H1 (cell line): ENCODE results near the gene NMU. TPM values are rescaled to one million over a fixed set of nuclear protein-coding genes. Genes with fewer than 3 reads are reported as not detected.

Experiments
- CTCF ChIA-PET: fragments of 300-600 bp; sonication (Branson Sonifier 250); formaldehyde crosslinking; loops from one replicate; lab custom pipeline; 2021; ENCODE audit not compliant: partially characterized antibody; lab: Charles Lee
- POLR2A ChIA-PET: fragments of 300-600 bp; sonication (Branson Sonifier 250); formaldehyde crosslinking; loops from one replicate; lab custom pipeline; 2021; ENCODE audit warnings: inconsistent platforms; ENCODE audit not compliant: partially characterized antibody; lab: Charles Lee
- DNase-seq, 2 experiments: peaks; one replicate each; pipeline versions ENCODE4 v3.0.0 to v3.0.0-alpha.2; 2010 to 2022; ENCODE audit warnings: low spot score in 2 of 2, low read depth in 1 of 2, mixed read lengths in 1 of 2
- FAIRE-seq: peaks from 2 replicates; lab custom pipeline; 2011; peaks lifted over from hg19 to GRCh38; lab: Jason Lieb, UNC
- H2AFZ ChIP-seq: 2 replicates; pipeline ENCODE4 v1.8.1; 2012; ENCODE audit warnings: low read length, inconsistent platforms
- H2AK5ac ChIP-seq: 2 replicates; pipeline ENCODE4 v1.6.1; 2013; ENCODE audit warnings: low read depth, low read length
- H2BK120ac ChIP-seq: replicated peaks from 2 replicates; pipeline ENCODE3; 2013; ENCODE audit warnings: low read depth, low read length, inconsistent platforms
- H2BK12ac ChIP-seq: 2 replicates; pipeline ENCODE4 v1.6.1; 2013; ENCODE audit warnings: low read depth, low read length
- H2BK15ac ChIP-seq: 2 replicates; pipeline ENCODE4 v1.6.1; 2013; ENCODE audit warnings: low read length
- H2BK20ac ChIP-seq: 2 replicates; pipeline ENCODE4 v1.6.1; 2013; ENCODE audit warnings: low read length
- H2BK5ac ChIP-seq: 2 replicates; pipeline ENCODE4 v1.6.1; 2013; ENCODE audit warnings: low read depth, low read length
- H3K14ac ChIP-seq: 2 replicates; pipeline ENCODE4 v1.6.1; 2013; ENCODE audit warnings: inconsistent platforms; ENCODE audit not compliant: insufficient read length
- H3K18ac ChIP-seq: 2 replicates; pipeline ENCODE4 v1.6.1; 2013; ENCODE audit warnings: low read length; ENCODE audit errors: extremely low read depth
- H3K23ac ChIP-seq: 2 replicates; pipeline ENCODE4 v1.6.1; 2013; ENCODE audit warnings: inconsistent platforms; ENCODE audit not compliant: insufficient read length
- H3K23me2 ChIP-seq: 2 replicates; pipeline ENCODE4 v1.6.1; 2013; ENCODE audit warnings: low read depth, low read length
- H3K27ac ChIP-seq: 2 replicates; pipeline ENCODE4 v1.6.1; 2011; ENCODE audit warnings: low read depth, low read length, inconsistent platforms
- H3K27me3 ChIP-seq, 4 experiments: replicated peaks in 1 of 4; 1 replicate in 1 of 4; 2 replicates in 3 of 4; pipeline versions ENCODE4 v1.6.1 to v1.8.1; 2011 to 2013; ENCODE audit warnings: low read length in 3 of 4, mild to moderate bottlenecking in 3 of 4, inconsistent platforms in 2 of 4, mixed read lengths in 2 of 4, moderate library complexity in 1 of 4; ENCODE audit not compliant: control insufficient read depth in 3 of 4, insufficient read depth in 3 of 4; ENCODE audit errors: extremely low read depth in 1 of 4
- H3K36me3 ChIP-seq, 4 experiments: 2 replicates each; pipeline versions ENCODE4 v1.6.1 to v1.8.1; 2011 to 2013; ENCODE audit warnings: mild to moderate bottlenecking in 4 of 4, low read length in 3 of 4, moderate library complexity in 2 of 4, control low read depth in 1 of 4, inconsistent platforms in 1 of 4; ENCODE audit not compliant: insufficient read depth in 4 of 4, control insufficient read depth in 2 of 4
- H3K4ac ChIP-seq: replicated peaks from 2 replicates; pipeline ENCODE3; 2013; ENCODE audit warnings: low read length, low read depth, mixed read lengths, inconsistent platforms; ENCODE audit not compliant: insufficient read length
- H3K4me1 ChIP-seq, 4 experiments: replicated peaks in 1 of 4; 1 replicate in 1 of 4; 2 replicates in 3 of 4; pipeline versions ENCODE4 v1.6.1 to v1.8.1; 2011 to 2013; ENCODE audit warnings: low read length in 3 of 4, inconsistent platforms in 2 of 4, mixed read lengths in 1 of 4; ENCODE audit not compliant: insufficient read depth in 4 of 4, control insufficient read depth in 3 of 4
- H3K4me2 ChIP-seq, 2 experiments: 2 replicates each; pipeline versions ENCODE4 v1.6.1 to v1.8.1; 2011 to 2013; ENCODE audit warnings: low read depth in 2 of 2, low read length in 2 of 2, control low read depth in 1 of 2, inconsistent platforms in 1 of 2, mild to moderate bottlenecking in 1 of 2; ENCODE audit not compliant: insufficient read depth in 1 of 2
- H3K4me3 ChIP-seq, 4 experiments: fragments of 200-600, 300-600 bp in 1 of 4; sonication (generic), shearing (Covaris generic), sonication (Bioruptor Twin) in 1 of 4; 2 replicates each; pipeline versions ENCODE4 v1.5.1 to v1.8.1; 2011 to 2016; ENCODE audit warnings: low read length in 4 of 4, low read depth in 3 of 4, control low read depth in 2 of 4, inconsistent platforms in 2 of 4, mild to moderate bottlenecking in 2 of 4, mixed read lengths in 1 of 4, moderate library complexity in 1 of 4; ENCODE audit not compliant: insufficient read depth in 2 of 4; ENCODE audit errors: extremely low read depth in 1 of 4
- H3K56ac ChIP-seq: replicated peaks from 2 replicates; pipeline ENCODE3; 2013; ENCODE audit warnings: low read depth, mild to moderate bottlenecking, mixed read lengths, low read length, inconsistent platforms; ENCODE audit not compliant: insufficient read length
- H3K79me1 ChIP-seq: 2 replicates; pipeline ENCODE4 v1.6.1; 2013; ENCODE audit warnings: low read depth, low read length, control low read depth
- H3K79me2 ChIP-seq, 2 experiments: 2 replicates each; pipeline versions ENCODE4 v1.6.1 to v1.8.1; 2012 to 2013; ENCODE audit warnings: low read length in 2 of 2, mild to moderate bottlenecking in 2 of 2, inconsistent platforms in 1 of 2; ENCODE audit not compliant: insufficient read depth in 2 of 2, control insufficient read depth in 1 of 2
- H3K9ac ChIP-seq, 4 experiments: replicated peaks in 1 of 4; 1 replicate in 1 of 4; 2 replicates in 3 of 4; pipeline versions ENCODE4 v1.6.1 to v1.8.1; 2011 to 2013; ENCODE audit warnings: low read depth in 3 of 4, low read length in 3 of 4, control low read depth in 2 of 4, mild to moderate bottlenecking in 2 of 4, moderate library complexity in 2 of 4, inconsistent platforms in 1 of 4; ENCODE audit errors: extremely low read depth in 1 of 4
- H3K9me3 ChIP-seq, 2 experiments: 2 replicates each; pipeline versions ENCODE4 v1.6.1 to v1.8.1; 2012 to 2013; ENCODE audit warnings: mild to moderate bottlenecking in 2 of 2, moderate library complexity in 2 of 2, control low read depth in 1 of 2, inconsistent platforms in 1 of 2, low read depth in 1 of 2, low read length in 1 of 2, mixed read lengths in 1 of 2; ENCODE audit not compliant: insufficient read depth in 2 of 2
- H4K20me1 ChIP-seq, 2 experiments: replicated peaks in 1 of 2; 2 replicates each; pipeline versions ENCODE3 to v1.8.1; 2011 to 2013; ENCODE audit warnings: inconsistent platforms in 2 of 2, low read length in 2 of 2, mild to moderate bottlenecking in 1 of 2; ENCODE audit not compliant: insufficient read depth in 2 of 2, control insufficient read depth in 1 of 2
- H4K5ac ChIP-seq: 2 replicates; pipeline ENCODE4 v1.6.1; 2013; ENCODE audit warnings: low read length, low read depth, mixed read lengths, inconsistent platforms; ENCODE audit not compliant: insufficient read length
- H4K8ac ChIP-seq: 2 replicates; pipeline ENCODE4 v1.8.0; 2013; ENCODE audit warnings: mild to moderate bottlenecking, moderate library complexity, low read length, inconsistent platforms; ENCODE audit not compliant: insufficient read depth; ENCODE audit errors: extremely low read depth
- H4K91ac ChIP-seq: replicated peaks from 2 replicates; pipeline ENCODE3; 2013; ENCODE audit warnings: low read length, mixed read lengths, inconsistent platforms; ENCODE audit not compliant: insufficient read length
- NRF1 ChIP-seq: IDR thresholded peaks from 2 replicates; pipeline ENCODE4 v1.6.1; 2011; ENCODE audit warnings: mild to moderate bottlenecking, low read depth, low read length, improper control_type of control experiment
- WGBS, 2 experiments: shearing (Covaris generic) in 1 of 2; methylation state at CpG; one replicate each; pipeline versions ENCODE4 v1.1.6 to v1.1.7; 2013 to 2015; ENCODE audit warnings: low lambda C conversion rate in 2 of 2, mixed read lengths in 2 of 2, inconsistent platforms in 1 of 2, low coverage in 1 of 2, missing lambda C conversion rate in 1 of 2; ENCODE audit not compliant: insufficient replicate concordance in 2 of 2, insufficient coverage in 1 of 2, insufficient read length in 1 of 2; ENCODE audit errors: extremely low coverage in 1 of 2, missing lambda C conversion rate in 1 of 2; 5-methylcytosine and 5-hydroxymethylcytosine counted together
- polyA plus RNA-seq, 7 experiments: library from polyadenylated mRNA; depleted of rRNA in 3 of 7; stranded (reverse) in 5 of 7; unstranded in 2 of 7; fragments of >200 nt in 5 of 7; fragments of 200-250 nt in 2 of 7; gene quantifications; 1 replicate in 5 of 7; 2 replicates in 1 of 7; 4 replicates in 1 of 7; pipeline versions ENCODE4 v1.2.1 to v1.2.3, GENCODE V29; 2011 to 2013; ENCODE audit warnings: missing spikeins in 2 of 7, mixed read lengths in 2 of 7
- total RNA-seq: library from RNA; stranded (reverse); fragmentation: NEBNext Ultra II Directional; extraction: Animal tissue kit (Norgen Biotek cat#: 25700); gene quantifications from 2 replicates; pipeline ENCODE4 v1.2.1, GENCODE V29; 2021
- TF ChIP-seq, protein P1 (sequence below): IDR thresholded peaks from 2 replicates; pipeline ENCODE4 v1.6.1; 2012; ENCODE audit warnings: inconsistent platforms
- TF ChIP-seq, protein P2 (sequence below): IDR thresholded peaks from 2 replicates; pipeline ENCODE4 v1.6.1; 2012; ENCODE audit warnings: inconsistent platforms

Gene NMU
- total and polyA plus RNA-seq, 2 of the 8 experiments (the other 6 are each of a cell fraction or from before 2014, with no cell fraction given) = 30.5 to 50.4 TPM

DNA sequence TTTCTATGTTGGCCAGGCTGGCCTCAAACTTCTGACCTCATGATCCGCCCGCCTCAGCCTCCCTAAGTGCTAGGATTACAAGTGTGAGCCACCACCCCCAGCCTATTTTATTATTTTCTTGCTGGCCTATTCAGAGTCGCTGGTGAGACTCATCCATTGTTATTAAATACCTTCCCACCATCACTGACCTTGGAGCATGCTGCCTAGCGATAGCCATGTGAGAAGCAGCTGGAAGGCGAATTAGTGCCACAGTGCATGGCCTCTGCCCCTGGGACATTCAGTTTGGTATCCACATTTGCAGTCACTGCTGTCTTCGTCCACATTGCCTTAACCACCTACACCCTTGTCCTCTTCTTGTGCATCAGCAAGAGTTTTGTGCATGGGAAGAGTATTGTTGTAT lies 32.4 kb upstream of the NMU start:
- Histone ChIP-seq H3K4ac (no peak overlapping the region), H3K4me3 (no peak overlapping the region), H3K27ac (no peak overlapping the region), H4K5ac (no peak overlapping the region), H3K79me2 (no peaks in the 10 kb centered on the region), H2BK120ac (no peak overlapping the region), H4K8ac (no peak overlapping the region), H2AFZ (no peak overlapping the region), H3K14ac (no peak overlapping the region), H2AK5ac (no peak overlapping the region), H3K56ac (no peak overlapping the region), H3K9ac (no peak overlapping the region), H3K27me3 (no peaks in the 10 kb centered on the region), H3K4me2 (no peak overlapping the region), H3K18ac (no peak overlapping the region), H2BK20ac (no peak overlapping the region), H2BK15ac (no peak overlapping the region), H3K79me1 (no peaks in the 10 kb centered on the region), H3K9me3 (no peaks in the 10 kb centered on the region), H3K23ac (no peak overlapping the region), H3K4me1 (peaks cover 0 to 2% (median 0%) of the 10 kb centered on the region in 4 experiments; a peak in 1 of 7 replicates), H2BK12ac (no peak overlapping the region), H3K23me2 (no peaks in the 10 kb centered on the region), H4K20me1 (no peaks in the 10 kb centered on the region), H4K91ac (no peak overlapping the region), H2BK5ac (no peak overlapping the region), H3K36me3 (no peaks in the 10 kb centered on the region; a peak in 1 of 8 replicates)
- WGBS, 2 experiments = 81% methylated on average over 6 of the region's 6 CpGs; no CpG with 5 or more reads in 1 of the 2 experiments
- ChIA-PET CTCF (interaction anchor here (0.5 kb wide), 1 partner anchor 219 kb away, joined by 4 read pairs; no protein-coding TSS in a partner anchor), POLR2A (no interaction called here)
- FAIRE-seq (no peak), DNase-seq (no peak)
- no peak for TF ChIP-seq NRF1
- TF ChIP-seq, protein P1, sequence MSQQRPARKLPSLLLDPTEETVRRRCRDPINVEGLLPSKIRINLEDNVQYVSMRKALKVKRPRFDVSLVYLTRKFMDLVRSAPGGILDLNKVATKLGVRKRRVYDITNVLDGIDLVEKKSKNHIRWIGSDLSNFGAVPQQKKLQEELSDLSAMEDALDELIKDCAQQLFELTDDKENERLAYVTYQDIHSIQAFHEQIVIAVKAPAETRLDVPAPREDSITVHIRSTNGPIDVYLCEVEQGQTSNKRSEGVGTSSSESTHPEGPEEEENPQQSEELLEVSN = peak; percentile 49; the same call in 1 of the 2 replicates
- TF ChIP-seq, protein P2, sequence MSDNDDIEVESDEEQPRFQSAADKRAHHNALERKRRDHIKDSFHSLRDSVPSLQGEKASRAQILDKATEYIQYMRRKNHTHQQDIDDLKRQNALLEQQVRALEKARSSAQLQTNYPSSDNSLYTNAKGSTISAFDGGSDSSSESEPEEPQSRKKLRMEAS = peak; percentile 79
